OCI-LY1 (cell line): Measurements from ENCODE around the gene HARBI1.

Experiments
- H2AFZ ChIP-seq: fragments of 200-600 bp; sonication (generic), shearing (Covaris generic); 2 replicates; pipeline ENCODE4 v1.6.0; 2014; ENCODE audit warnings: antibody characterized with exemption, mild to moderate bottlenecking, low read length
- H3F3A ChIP-seq: fragments of 200-600 bp; sonication (generic), shearing (Covaris generic); 2 replicates; pipeline ENCODE4 v1.6.0; 2014; ENCODE audit warnings: mild to moderate bottlenecking, antibody characterized with exemption, low read length, moderate library complexity; ENCODE audit not compliant: insufficient read depth
- H3K27ac ChIP-seq: fragments of 200-600 bp; sonication (generic); 2 replicates; pipeline ENCODE4 v1.5.1; 2014; ENCODE audit warnings: low read length, mixed run types, mild to moderate bottlenecking, low read depth; ENCODE audit not compliant: poor library complexity, severe bottlenecking
- H3K27me3 ChIP-seq: fragments of 200-600 bp; sonication (generic); 2 replicates; pipeline ENCODE4 v1.6.0; 2014; ENCODE audit warnings: antibody characterized with exemption, mild to moderate bottlenecking, low read length, moderate library complexity; ENCODE audit not compliant: insufficient read depth
- H3K36me3 ChIP-seq: fragments of 200-600 bp; sonication (generic); 2 replicates; pipeline ENCODE4 v1.6.1; 2014; ENCODE audit warnings: mild to moderate bottlenecking, antibody characterized with exemption, low read length, moderate library complexity, mixed read lengths; ENCODE audit not compliant: insufficient read depth
- H3K4me1 ChIP-seq: fragments of 200-600 bp; sonication (generic); 2 replicates; pipeline ENCODE4 v1.5.1; 2014; ENCODE audit warnings: mild to moderate bottlenecking, low read length, moderate library complexity; ENCODE audit not compliant: insufficient read depth, severe bottlenecking
- H3K4me2 ChIP-seq: fragments of 200-600 bp; sonication (generic), shearing (Covaris generic); 2 replicates; pipeline ENCODE4 v1.6.1; 2014; ENCODE audit warnings: low read length
- H3K4me3 ChIP-seq: fragments of 200-600 bp; sonication (generic); 2 replicates; pipeline ENCODE4 v1.5.1; 2014; ENCODE audit warnings: low read length, low read depth, mild to moderate bottlenecking, mixed read lengths; ENCODE audit not compliant: poor library complexity, severe bottlenecking
- H3K79me2 ChIP-seq: fragments of 200-600 bp; shearing (Covaris generic); 2 replicates; pipeline ENCODE4 v1.6.1; 2016; ENCODE audit warnings: mixed run types, low read length, mixed read lengths; ENCODE audit not compliant: insufficient read depth
- H3K9ac ChIP-seq: fragments of 200-600 bp; sonication (generic), shearing (Covaris generic); 2 replicates; pipeline ENCODE4 v1.6.1; 2014; ENCODE audit warnings: mild to moderate bottlenecking, low read length, mixed read lengths
- H3K9me2 ChIP-seq: fragments of 200-600 bp; sonication (generic), shearing (Covaris generic); 2 replicates; pipeline ENCODE4 v1.6.1; 2014; ENCODE audit warnings: low read depth, mild to moderate bottlenecking, low read length, mixed read lengths
- H3K9me3 ChIP-seq: fragments of 200-600 bp; shearing (Covaris generic); 2 replicates; pipeline ENCODE4 v1.6.1; 2014; ENCODE audit warnings: low read length, mixed read lengths
- H4K20me1 ChIP-seq: fragments of 200-600 bp; sonication (generic), shearing (Covaris generic); 2 replicates; pipeline ENCODE4 v1.6.0; 2016; ENCODE audit warnings: mild to moderate bottlenecking, low read length; ENCODE audit not compliant: insufficient read depth
- EZH2 ChIP-seq: fragments of 200-600 bp; sonication (generic), shearing (Covaris generic); IDR thresholded peaks from 2 replicates; pipeline ENCODE4 v1.8.0; 2017; ENCODE audit warnings: borderline replicate concordance, mixed run types, mild to moderate bottlenecking, antibody characterized with exemption, low read length, moderate library complexity, mixed read lengths
- TF ChIP-seq, protein P1 (sequence below): fragments of 200-600 bp; sonication (generic), shearing (Covaris generic); IDR thresholded peaks from 2 replicates; pipeline ENCODE4 v1.5.1; 2017; ENCODE audit warnings: mild to moderate bottlenecking, antibody characterized with exemption, low read length, moderate library complexity, mixed read lengths

Gene HARBI1

DNA sequence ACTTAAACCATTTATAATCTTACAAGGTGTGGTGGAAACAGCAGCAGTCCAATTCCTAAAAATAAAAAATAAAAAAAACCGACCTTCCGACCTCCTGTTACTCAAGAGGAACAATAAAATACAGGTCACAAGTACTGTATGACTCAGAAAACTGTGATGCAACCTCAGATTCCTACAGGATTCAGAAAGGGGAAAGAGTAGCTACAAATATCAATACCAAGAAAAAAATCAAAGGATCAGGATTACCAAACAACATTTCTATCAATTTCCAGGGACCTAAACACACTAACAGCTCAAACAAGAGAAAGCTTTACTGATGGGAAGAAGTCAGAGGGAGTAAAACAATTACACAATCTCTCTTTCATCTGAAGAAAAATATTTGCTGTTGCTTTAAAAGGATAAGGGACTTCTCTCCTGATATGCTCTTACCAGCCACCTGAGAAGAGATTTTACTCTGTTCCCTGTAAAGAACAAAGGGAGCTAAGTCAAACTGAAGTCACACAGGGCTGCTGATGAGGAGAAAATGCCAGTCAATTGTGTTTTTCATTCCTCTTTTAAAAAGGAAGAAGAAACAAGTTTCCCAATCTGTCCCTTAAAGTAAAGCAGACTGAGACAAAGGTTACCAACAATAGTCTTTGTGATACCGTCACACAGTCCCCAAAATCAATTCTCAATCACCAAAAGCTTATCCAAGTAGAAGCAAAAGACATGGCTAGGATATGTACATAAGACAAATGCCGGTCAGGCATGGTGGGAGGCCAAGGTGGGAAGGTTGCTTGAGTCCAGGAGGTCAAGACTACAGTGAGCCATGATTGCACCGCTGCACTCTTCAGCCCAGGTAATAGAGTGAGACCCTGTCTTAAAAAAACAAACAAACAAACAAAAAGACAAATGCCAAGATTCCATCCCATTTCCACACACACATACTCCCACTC is 62.5 kb downstream of the HARBI1 start:
- no peaks in the 10 kb centered on the region for H3K9me3 ChIP-seq
- H3K36me3 ChIP-seq: no peaks in the 10 kb centered on the region
- H3K4me2 ChIP-seq: no peak overlapping the region
- no peak overlapping the region for H3K27ac ChIP-seq
- no peaks in the 10 kb centered on the region for H3K27me3 ChIP-seq
- H3K79me2 ChIP-seq: peaks cover 50% of the 10 kb centered on the region
- H3K9me2 ChIP-seq: no peaks in the 10 kb centered on the region
- no peaks in the 10 kb centered on the region for H3F3A ChIP-seq
- H3K4me1 ChIP-seq: peaks cover 27% of the 10 kb centered on the region
- no peak overlapping the region for H3K4me3 ChIP-seq
- no peak for TF ChIP-seq EZH2
- TF ChIP-seq, protein P1, sequence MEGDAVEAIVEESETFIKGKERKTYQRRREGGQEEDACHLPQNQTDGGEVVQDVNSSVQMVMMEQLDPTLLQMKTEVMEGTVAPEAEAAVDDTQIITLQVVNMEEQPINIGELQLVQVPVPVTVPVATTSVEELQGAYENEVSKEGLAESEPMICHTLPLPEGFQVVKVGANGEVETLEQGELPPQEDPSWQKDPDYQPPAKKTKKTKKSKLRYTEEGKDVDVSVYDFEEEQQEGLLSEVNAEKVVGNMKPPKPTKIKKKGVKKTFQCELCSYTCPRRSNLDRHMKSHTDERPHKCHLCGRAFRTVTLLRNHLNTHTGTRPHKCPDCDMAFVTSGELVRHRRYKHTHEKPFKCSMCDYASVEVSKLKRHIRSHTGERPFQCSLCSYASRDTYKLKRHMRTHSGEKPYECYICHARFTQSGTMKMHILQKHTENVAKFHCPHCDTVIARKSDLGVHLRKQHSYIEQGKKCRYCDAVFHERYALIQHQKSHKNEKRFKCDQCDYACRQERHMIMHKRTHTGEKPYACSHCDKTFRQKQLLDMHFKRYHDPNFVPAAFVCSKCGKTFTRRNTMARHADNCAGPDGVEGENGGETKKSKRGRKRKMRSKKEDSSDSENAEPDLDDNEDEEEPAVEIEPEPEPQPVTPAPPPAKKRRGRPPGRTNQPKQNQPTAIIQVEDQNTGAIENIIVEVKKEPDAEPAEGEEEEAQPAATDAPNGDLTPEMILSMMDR: no peak
- no peaks in the 10 kb centered on the region for H4K20me1 ChIP-seq
- H3K9ac ChIP-seq: no peak overlapping the region
- H2AFZ ChIP-seq: no peak overlapping the region

DNA sequence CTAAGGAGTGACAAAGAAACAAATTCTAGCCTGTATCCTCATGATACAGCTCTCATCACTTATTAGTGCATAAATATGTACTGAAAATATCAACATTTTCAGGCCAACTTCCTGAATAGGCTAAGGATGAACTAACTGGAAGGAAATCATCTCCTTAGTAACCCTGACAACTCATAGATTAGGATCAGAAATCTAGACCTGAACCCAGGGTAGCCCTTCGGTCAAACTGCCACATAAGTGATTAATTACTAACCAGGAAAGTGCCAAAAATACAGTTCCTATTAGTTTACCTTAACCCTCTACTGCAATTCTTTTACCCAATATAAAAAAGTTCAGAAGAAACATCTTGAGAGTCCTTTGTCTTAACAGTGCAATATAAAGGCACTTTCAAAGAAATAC is 63.2 kb downstream of the HARBI1 start:
- Histone ChIP-seq H3K4me1 (peaks cover 23% of the 10 kb centered on the region), H3K79me2 (peaks cover 52% of the 10 kb centered on the region), H3K9me3 (no peaks in the 10 kb centered on the region), H3K4me2 (no peak overlapping the region), H3K9ac (no peak overlapping the region), H3K27ac (no peak overlapping the region), H3K36me3 (no peaks in the 10 kb centered on the region), H3F3A (no peaks in the 10 kb centered on the region), H3K9me2 (no peaks in the 10 kb centered on the region), H2AFZ (no peak overlapping the region), H4K20me1 (no peaks in the 10 kb centered on the region), H3K4me3 (no peak overlapping the region), H3K27me3 (no peaks in the 10 kb centered on the region)
- no peak for TF ChIP-seq EZH2
- TF ChIP-seq, protein P1: no peak
